ELF-1 (cell line): ENCODE measurements around the gene BHLHA9.
"Not testable (repeated sequence)": the region's sequence is repeated elsewhere in the genome, so short reads cannot be mapped to it uniquely, and the experiment has no call there.

ENCODE experiments used
- DNase-seq: peaks from one replicate; pipeline ENCODE4 v3.0.0-alpha.2; 2016; ENCODE audit warnings: low read depth, low spot score

BHLHA9 gene

GRCh38 chr17:1300371-1300905 lies 30.2 kb downstream of the BHLHA9 start:
- no peak for DNase-seq

DNA sequence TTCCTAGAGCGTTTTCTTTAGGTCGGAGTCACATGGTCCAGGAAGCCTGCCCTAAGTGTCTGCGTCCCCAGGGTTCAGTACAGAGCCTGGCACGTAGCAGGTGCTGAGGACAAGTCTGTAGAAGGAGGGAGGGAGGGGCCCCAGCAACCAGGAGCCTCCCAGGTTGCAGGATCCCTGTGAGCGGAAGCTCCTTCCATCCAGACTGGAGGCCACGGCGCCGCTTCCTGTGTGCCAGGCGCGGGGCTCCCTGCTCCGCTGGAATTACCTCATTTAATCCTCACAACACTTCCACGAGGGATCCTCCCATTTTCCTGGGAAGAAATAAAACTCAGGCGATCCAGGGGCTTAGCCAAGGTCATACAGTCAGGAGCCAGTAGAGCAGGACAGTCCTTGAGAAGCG lies 31.3 kb downstream of the BHLHA9 start:
- no peak for DNase-seq

DNA sequence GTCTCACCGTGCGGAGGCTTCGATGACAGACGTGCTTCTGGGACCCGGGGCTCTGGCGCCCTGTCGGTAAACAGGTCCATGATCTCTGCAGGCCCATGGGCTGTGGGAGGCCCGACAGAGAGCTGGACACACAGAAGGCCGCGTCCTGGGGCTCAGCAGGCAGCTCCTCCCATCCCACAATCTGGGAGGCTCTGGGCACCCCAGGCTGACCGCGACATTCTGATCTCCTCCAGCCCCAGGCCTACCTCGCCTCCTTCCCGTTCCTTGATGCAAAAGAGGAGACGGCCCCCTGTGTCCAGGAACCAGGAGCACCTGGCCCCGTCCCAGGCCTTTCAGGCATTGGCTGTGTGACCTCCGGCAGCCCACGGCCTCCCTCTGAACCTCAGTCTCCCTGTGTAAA lies 32.5 kb downstream of the BHLHA9 start:
- DNase-seq: no peak

- no peak for DNase-seq
These were observed 34.3 kb downstream of the BHLHA9 start for GRCh38 chr17:1304522-1304921.

DNA sequence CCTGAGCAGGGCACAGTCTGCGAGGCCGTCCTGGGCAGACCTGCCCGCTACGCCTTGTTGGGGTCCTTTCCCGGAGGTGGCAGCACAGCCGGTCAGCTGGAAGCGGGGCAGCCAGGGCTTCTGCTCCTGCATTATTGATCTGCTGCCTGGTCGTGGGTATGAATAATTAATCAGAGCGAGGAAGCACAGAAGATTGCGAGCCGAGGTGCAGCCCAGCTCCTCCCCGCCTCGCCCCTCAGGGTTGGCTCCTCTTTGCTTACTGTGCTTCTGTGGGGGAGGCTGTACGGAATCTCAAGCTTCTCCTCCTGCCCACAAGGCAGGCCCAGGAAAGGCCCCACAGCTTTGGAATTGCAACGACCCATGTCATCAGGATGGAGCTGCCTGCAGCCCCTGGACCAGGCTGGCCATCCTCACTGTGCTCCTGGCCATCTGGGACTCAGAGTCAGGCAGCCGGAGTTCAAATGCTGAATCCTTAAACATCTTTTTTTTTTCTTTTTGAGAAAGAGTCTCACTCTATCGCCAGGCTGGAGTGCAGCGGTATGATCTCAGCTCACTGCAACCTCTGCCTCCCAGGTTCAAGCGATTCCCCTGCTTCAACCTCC lies 34.8 kb downstream of the BHLHA9 start:
- no peak for DNase-seq

DNA sequence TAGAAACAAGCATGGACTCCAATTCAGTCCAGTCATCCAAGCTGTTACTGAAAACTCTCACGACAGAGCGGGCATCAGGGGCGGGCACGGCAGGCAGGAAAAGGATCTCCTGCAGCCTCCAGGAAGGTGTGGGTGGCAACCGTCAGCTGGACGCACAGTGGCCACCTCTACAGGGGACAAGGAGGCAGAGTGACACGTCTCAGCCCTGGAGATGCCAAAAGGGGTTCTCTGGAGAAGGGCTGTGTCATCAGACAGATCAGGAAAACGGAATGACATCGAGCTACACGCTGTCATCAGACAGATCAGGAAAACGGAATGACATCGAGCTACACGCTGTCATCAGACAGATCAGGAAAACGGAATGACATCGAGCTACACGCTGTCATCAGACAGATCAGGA lies 37.6 kb downstream of the BHLHA9 start:
- DNase-seq: not testable (repeated sequence)

- DNase-seq: peak; percentile 36
These were observed 42.1 kb downstream of the BHLHA9 start for GRCh38 chr17:1312261-1312870.

DNA sequence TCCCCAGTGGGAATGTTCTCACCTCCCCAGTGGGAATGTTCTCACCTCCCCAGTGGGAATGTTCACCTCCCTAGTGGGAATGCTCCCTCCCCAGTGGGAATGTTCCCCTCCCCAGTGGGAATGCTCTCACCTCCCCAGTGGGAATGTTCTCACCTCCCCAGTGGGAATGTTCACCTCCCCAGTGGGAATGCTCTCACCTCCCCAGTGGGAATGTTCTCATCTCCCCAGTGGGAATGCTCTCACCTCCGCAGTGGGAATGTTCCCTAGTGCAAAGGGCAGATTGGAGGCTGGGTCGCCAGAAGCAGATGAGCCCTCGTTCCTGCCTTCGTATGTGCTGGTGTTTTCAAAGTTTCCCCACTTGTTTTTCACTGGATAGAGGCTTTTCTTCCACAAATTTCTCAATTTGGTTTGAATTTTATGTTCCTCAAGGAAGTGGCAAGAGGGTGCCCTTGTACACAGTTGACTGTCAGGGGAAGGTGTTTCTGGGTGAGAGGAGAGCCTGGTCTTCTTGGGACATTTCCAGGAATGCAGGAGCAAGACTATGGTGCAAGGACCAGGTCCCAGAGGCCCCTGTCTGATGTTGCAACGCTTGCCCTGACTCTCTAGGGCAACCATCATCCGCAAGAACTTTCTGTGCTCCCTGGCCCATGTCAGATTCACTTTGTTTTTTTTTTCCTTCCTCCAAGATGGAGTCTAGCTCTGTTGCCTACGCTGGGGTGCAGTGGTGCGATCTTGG lies 43.2 kb downstream of the BHLHA9 start:
- no peak for DNase-seq

DNA sequence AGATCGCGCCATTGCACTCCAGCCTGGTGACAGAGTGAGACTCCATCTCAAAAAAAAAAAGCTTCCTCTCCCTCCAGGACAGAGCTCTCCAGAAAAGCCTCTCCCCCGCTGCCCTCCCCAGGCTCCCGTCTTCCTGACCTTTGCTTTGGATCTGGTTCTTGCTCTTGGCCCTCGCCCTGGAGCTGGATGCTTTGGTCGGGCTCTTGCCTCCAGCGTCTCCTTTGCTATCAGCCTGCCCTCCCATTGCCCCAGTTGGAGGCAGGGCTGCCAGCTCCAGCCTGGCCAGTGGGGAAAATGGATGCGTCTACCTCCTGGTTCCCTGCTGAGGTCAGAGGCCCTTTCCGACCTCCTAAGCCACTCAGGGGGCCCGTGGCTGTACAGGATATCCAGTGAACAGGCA lies 45.2 kb downstream of the BHLHA9 start:
- DNase-seq: no peak

DNA sequence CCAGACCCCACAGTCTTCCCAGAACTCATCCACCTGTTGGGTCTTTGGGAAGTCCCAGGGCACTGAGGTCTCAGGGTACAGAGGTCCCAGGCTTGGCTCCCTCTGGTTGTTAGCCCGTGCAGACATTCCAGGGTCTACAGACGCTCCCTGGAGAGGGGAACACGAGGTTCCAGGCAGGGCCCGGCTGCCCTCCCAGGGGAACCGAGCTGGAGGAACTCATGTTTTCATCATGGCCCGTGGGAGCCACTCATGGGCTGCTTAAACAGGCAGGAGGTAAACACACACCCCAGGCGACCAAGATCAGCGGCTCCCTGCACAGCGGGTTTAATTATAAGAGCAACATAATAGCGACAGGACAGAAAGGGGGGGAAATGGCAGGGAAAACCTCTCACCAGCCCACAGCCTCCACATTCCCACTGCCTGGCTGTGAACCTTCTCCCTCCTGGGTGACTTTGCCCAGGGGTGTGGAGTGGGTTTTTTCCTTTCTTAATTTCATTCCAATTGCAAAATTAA lies 45.7 kb downstream of the BHLHA9 start:
- DNase-seq: no peak
